Common myeloid progenitor, CD34-positive (primary cell): ENCODE data around the gene NRG3.
"Not testable (repeated sequence)": the region's sequence is repeated elsewhere in the genome, so short reads cannot be mapped to it uniquely, and the experiment has no call there.

Experiments
- CTCF ChIA-PET: fragments of 350-600 bp; sonication (Branson Sonifier 250); formaldehyde crosslinking; loops from one replicate; lab custom pipeline; 2021; ENCODE audit warnings: antibody characterized with exemption; lab: Charles Lee
- POLR2A ChIA-PET: fragments of 350-600 bp; sonication (Branson Sonifier 250); formaldehyde crosslinking; loops from one replicate; lab custom pipeline; 2021; ENCODE audit warnings: antibody characterized with exemption; lab: Charles Lee
- DNase-seq, 3 donors: peaks; one replicate each; pipeline versions ENCODE4 v3.0.0 to v3.0.0-alpha.2; 2013
- H3K27ac ChIP-seq, 2 experiments: 1 replicate in 1 of 2; 2 replicates in 1 of 2; pipeline ENCODE4 v1.7.0; 2013; ENCODE audit warnings: inconsistent platforms in 2 of 2, low read length in 2 of 2, mild to moderate bottlenecking in 2 of 2, low read depth in 1 of 2, moderate library complexity in 1 of 2; ENCODE audit not compliant: severe bottlenecking in 2 of 2, insufficient read depth in 1 of 2, poor library complexity in 1 of 2
- H3K27me3 ChIP-seq, 5 experiments: replicated peaks in 2 of 5; 1 replicate in 3 of 5; 2 replicates in 2 of 5; pipeline versions ENCODE4 v1.6.1 to v1.7.0; 2013; ENCODE audit warnings: low read length in 4 of 5, mild to moderate bottlenecking in 2 of 5, moderate library complexity in 2 of 5, inconsistent platforms in 1 of 5; ENCODE audit not compliant: insufficient read depth in 5 of 5, control insufficient read depth in 4 of 5
- H3K36me3 ChIP-seq, 4 experiments: 1 replicate in 2 of 4; 2 replicates in 2 of 4; pipeline versions ENCODE4 v1.6.1 to v1.7.0; 2013; ENCODE audit warnings: low read length in 3 of 4, control low read depth in 1 of 4, mild to moderate bottlenecking in 1 of 4; ENCODE audit not compliant: control insufficient read depth in 4 of 4, insufficient read depth in 4 of 4
- H3K4me1 ChIP-seq, 4 experiments: 1 replicate in 3 of 4; 2 replicates in 1 of 4; pipeline versions ENCODE4 v1.6.1 to v1.7.1; 2013; ENCODE audit warnings: low read length in 3 of 4, mild to moderate bottlenecking in 3 of 4, control low read depth in 1 of 4, inconsistent platforms in 1 of 4, moderate library complexity in 1 of 4; ENCODE audit not compliant: control insufficient read depth in 4 of 4, insufficient read depth in 4 of 4; ENCODE audit errors: control extremely low read depth in 1 of 4
- H3K4me3 ChIP-seq, 7 experiments: 1 replicate in 4 of 7; 2 replicates in 3 of 7; pipeline versions ENCODE4 v1.5.1 to v1.7.0; 2013; ENCODE audit warnings: mild to moderate bottlenecking in 7 of 7, low read length in 6 of 7, moderate library complexity in 6 of 7, inconsistent platforms in 2 of 7, low read depth in 2 of 7, control low read depth in 1 of 7; ENCODE audit not compliant: insufficient read depth in 4 of 7, control insufficient read depth in 1 of 7; ENCODE audit errors: extremely low read depth in 1 of 7
- H3K9me3 ChIP-seq, 5 experiments: 1 replicate in 4 of 5; 2 replicates in 1 of 5; pipeline versions ENCODE4 v1.6.1 to v1.7.1; 2013; ENCODE audit warnings: low read length in 4 of 5, mild to moderate bottlenecking in 2 of 5, inconsistent platforms in 1 of 5, low read depth in 1 of 5, moderate library complexity in 1 of 5; ENCODE audit not compliant: control insufficient read depth in 4 of 5, insufficient read depth in 2 of 5; ENCODE audit errors: control extremely low read depth in 1 of 5
- WGBS: methylation state at CpG from one replicate; pipeline ENCODE4 v1.1.5; 2013; ENCODE audit not compliant: insufficient coverage; 5-methylcytosine and 5-hydroxymethylcytosine counted together

The NRG3 gene

DNA sequence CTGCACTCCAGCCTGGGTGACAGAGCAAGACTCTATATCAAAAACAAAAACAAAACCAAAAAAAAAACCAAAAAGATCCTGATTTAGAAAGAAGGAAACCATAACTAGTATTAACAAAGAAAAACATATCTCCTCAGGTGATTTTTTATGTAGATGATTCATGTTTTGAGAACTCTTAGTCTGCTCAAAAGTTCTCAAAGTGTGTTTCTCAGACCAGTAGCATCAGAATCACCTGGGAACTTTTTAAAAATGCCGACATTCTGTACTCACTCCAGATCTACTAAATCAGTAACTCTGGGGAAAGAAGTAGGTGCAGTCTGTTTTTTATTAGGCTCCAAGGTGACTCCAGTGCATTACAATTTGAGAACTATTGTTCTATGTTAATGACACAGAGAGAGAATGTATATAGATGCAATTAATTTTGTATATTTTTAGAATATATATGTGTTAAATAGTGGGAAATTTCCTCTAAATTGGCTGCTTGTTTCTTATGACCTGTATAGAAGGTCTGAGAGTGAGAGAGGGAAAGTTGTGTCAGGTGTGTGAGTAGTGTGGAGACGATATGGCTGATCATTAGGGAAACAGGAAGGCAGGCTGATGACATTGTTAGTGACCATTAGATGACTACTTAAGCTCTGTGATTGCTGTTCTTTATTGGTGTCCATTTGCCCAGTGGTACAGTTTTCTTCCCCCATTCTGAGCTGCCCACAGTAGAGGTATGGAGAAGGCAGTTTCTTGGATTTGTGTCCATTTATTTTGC, 1075.0 kb downstream of the NRG3 start:
- POLR2A ChIA-PET: no interaction called here
- Histone ChIP-seq H3K4me1 (no peaks in the 10 kb centered on the region), H3K27ac (no peak overlapping the region), H3K4me3 (no peak overlapping the region), H3K9me3 (peaks cover 0 to 2% (median 0%) of the 10 kb centered on the region in 5 experiments), H3K36me3 (no peaks in the 10 kb centered on the region), H3K27me3 (no peaks in the 10 kb centered on the region)
- CTCF ChIA-PET: no interaction called here
- 100% methylated on average over 1 of the region's 2 CpGs for WGBS
- no peak for DNase-seq

DNA sequence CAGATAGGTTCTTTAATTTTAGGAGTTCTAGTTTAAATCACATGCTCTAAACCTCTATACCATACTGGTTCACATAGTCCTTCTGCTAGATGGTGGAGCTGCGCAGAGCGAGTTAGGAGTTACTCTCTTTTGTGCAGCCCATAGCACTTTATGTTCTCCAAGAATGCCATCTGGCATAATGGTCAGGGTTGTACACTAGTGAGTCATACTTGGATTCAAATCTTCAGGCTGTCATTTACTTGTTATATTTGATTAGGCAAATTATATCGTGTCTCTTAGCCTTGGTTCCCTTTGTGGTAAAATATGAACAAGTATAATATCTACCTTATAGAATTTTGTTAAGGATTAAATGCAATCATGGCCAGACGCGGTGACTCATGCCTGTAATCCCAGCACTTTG, 1078.3 kb downstream of the NRG3 start:
- Histone ChIP-seq H3K9me3 (no peaks in the 10 kb centered on the region), H3K4me1 (no peaks in the 10 kb centered on the region), H3K27me3 (peaks cover 0 to 2% (median 0%) of the 10 kb centered on the region in 5 experiments), H3K36me3 (no peaks in the 10 kb centered on the region), H3K4me3 (no peak overlapping the region), H3K27ac (no peak overlapping the region)
- 100% methylated on average over 2 of the region's 5 CpGs for WGBS
- ChIA-PET CTCF (no interaction called here), POLR2A (no interaction called here)
- DNase-seq: no peak

DNA sequence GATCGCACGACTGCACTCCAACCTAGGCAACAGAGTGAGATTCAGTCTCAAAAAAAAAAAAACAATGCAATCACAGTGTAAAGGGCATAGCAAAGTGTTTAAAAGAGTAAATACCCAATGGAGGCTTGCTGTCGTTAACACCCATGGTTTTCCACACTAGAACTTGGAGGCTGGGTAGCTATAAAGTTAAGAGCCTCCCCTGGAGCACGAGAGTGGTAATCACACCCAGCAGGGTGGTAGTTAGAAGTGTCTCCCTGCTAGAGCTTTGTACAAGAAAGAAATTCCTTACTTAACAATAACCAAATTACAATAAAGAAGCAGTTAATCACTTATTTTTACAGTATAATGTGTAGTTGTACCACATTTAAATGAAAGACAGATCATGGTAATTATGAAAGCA, 1078.9 kb downstream of the NRG3 start:
- WGBS: 74% methylated on average over 3 of the region's 4 CpGs
- no peaks in the 10 kb centered on the region for H3K9me3 ChIP-seq
- no peak overlapping the region for H3K4me3 ChIP-seq
- POLR2A ChIA-PET: no interaction called here
- no peak overlapping the region for H3K27ac ChIP-seq
- CTCF ChIA-PET: no interaction called here
- H3K36me3 ChIP-seq: no peaks in the 10 kb centered on the region
- H3K27me3 ChIP-seq: peaks cover 0 to 2% (median 0%) of the 10 kb centered on the region in 5 experiments
- H3K4me1 ChIP-seq: no peaks in the 10 kb centered on the region
- DNase-seq: no peak

DNA sequence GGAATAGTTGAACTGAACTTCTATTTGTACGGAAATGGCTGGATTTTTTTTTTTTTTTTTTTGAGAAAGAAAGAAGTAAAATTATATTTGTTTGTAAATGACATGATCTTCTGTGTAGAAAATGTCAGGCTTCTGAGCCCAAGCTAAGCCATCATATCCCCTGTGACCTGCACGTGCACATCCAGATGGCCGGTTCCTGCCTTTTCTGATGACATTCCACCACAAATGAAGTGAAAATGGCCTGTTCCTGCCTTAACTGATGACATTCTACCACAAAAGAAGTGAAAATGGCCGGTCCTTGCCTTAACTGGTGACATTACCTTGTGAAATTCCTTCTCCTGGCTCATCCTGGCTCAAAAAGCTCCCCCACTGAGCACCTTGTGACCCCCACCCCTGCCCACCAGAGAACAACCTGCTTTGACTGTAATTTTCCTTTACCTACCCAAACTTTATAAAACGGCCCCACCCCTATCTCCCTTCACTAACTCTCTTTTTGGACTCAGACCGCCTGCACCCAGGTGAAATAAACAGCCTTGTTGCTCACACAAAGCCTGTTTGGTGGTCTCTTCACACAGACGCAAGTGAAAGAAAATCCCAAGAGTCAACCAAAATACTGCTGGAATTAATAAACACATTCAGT, 1085.5 kb downstream of the NRG3 start:
- H3K4me3 ChIP-seq, H3K36me3 ChIP-seq, H3K27ac ChIP-seq, H3K27me3 ChIP-seq, DNase-seq, H3K4me1 ChIP-seq, CTCF ChIA-PET, POLR2A ChIA-PET, H3K9me3 ChIP-seq: not testable (repeated sequence)
- WGBS: 86% methylated on average over 7 of the region's 7 CpGs

DNA sequence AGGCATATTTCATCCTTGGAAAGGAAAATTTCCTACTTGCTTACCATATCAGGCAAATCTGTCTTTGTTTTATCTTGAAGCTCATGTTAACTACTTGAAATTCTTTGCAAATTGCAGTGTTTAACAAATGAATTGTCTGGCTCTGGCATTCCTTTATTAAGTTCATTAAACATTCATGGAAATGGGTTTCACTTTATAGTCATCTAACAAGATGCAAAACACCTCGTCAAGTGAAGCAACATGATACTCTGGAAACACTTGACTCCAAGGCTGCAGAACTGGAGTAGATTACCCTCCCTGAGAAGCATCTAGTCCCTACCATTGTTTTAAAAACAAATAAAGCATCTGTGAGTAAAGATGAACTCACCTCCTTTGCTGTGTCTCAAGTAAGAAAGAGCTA, 1086.9 kb downstream of the NRG3 start:
- H3K27me3 ChIP-seq: peaks cover 0 to 2% (median 0%) of the 10 kb centered on the region in 5 experiments
- H3K36me3 ChIP-seq: no peaks in the 10 kb centered on the region
- no peak for DNase-seq
- no peaks in the 10 kb centered on the region for H3K9me3 ChIP-seq
- H3K27ac ChIP-seq: no peak overlapping the region
- 50% methylated on average over 1 of the region's 1 CpG for WGBS
- no peaks in the 10 kb centered on the region for H3K4me1 ChIP-seq
- ChIA-PET POLR2A (no interaction called here), CTCF (no interaction called here)
- no peak overlapping the region for H3K4me3 ChIP-seq

DNA sequence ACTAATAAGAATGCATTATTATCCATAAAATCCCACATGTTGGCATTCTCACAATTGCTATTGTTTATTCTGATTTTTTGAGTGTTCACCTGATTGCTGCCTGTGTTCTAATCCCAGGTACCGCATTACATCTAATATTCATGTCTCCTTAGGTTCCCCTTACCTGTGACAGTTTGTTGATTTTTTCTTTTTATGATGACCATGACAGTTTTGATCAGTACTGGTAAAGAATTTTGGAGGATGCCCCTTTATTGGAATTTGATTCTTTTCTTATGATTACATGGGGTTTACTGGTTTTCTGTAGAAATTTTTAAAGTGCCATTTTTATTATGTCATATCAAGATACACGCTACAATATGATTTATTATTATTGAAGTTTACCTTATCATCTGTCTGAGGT, 1091.1 kb downstream of the NRG3 start:
- no peak for DNase-seq
- Histone ChIP-seq H3K27ac (no peak overlapping the region), H3K27me3 (no peaks in the 10 kb centered on the region), H3K9me3 (no peaks in the 10 kb centered on the region), H3K36me3 (no peaks in the 10 kb centered on the region), H3K4me1 (no peaks in the 10 kb centered on the region), H3K4me3 (no peak overlapping the region)
- no CpG with 5 or more reads among the region's 2 CpGs for WGBS
- CTCF ChIA-PET: no interaction called here
- POLR2A ChIA-PET: no interaction called here

DNA sequence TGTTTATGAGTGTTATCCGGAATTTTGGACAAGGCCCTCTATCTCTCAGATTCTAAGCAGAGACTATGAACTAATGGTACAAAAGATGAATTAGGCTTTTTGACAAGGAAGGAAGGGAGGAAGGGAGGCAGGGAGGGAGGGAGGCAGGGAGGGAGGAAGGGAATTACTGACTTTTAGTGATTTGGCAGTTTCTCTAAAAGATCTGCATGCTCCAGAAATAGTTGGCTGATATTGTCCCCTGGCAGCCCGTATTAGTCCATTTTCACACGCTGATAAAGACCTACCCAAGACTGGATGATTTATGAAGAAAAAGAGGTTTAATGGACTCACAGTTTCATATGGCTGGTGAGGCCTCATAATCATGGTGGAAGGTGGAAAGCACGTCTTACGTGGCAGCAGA, 1093.5 kb downstream of the NRG3 start:
- no peak for DNase-seq
- Histone ChIP-seq H3K4me3 (no peak overlapping the region), H3K9me3 (no peaks in the 10 kb centered on the region), H3K27me3 (no peaks in the 10 kb centered on the region), H3K27ac (no peak overlapping the region), H3K36me3 (no peaks in the 10 kb centered on the region), H3K4me1 (no peaks in the 10 kb centered on the region)
- POLR2A ChIA-PET: no interaction called here
- CTCF ChIA-PET: no interaction called here
- WGBS: 93% methylated on average over 5 of the region's 5 CpGs
